Neural cell (in vitro differentiated cells): Measurements from ENCODE around the gene IL36G. TPM values are rescaled to one million over a fixed set of nuclear protein-coding genes. Genes with fewer than 3 reads are reported as not detected.

Experiments used
- H2AFZ ChIP-seq: fragments of 200-600, 300-800 bp; sonication (generic), shearing (Covaris generic); 2 replicates; pipeline ENCODE4 v1.6.0; 2014; ENCODE audit warnings: low read depth, mild to moderate bottlenecking, antibody characterized with exemption, low read length, moderate library complexity
- H3F3A ChIP-seq: fragments of 200-600 bp; shearing (Covaris generic); 2 replicates; pipeline ENCODE4 v1.6.1; 2016; ENCODE audit warnings: mild to moderate bottlenecking, moderate library complexity, mixed read lengths, antibody characterized with exemption, low read length; ENCODE audit not compliant: insufficient read depth, poor library complexity, severe bottlenecking
- H3K27ac ChIP-seq: fragments of 200-600, 300-800 bp; sonication (generic), shearing (Covaris generic); 2 replicates; pipeline ENCODE4 v1.5.1; 2014; ENCODE audit warnings: mild to moderate bottlenecking, low read length, moderate library complexity
- H3K27me3 ChIP-seq: fragments of 300-800, 200-600 bp; sonication (generic), shearing (Covaris generic); 2 replicates; pipeline ENCODE4 v1.6.0; 2014; ENCODE audit warnings: mild to moderate bottlenecking, low read depth, low read length, moderate library complexity; ENCODE audit not compliant: insufficient read depth
- H3K36me3 ChIP-seq: fragments of 300-800, 200-600 bp; sonication (generic), shearing (Covaris generic); 2 replicates; pipeline ENCODE4 v1.5.1; 2014; ENCODE audit warnings: mild to moderate bottlenecking, antibody characterized with exemption, low read length, moderate library complexity; ENCODE audit not compliant: insufficient read depth
- H3K4me2 ChIP-seq: fragments of 300-800, 200-600 bp; sonication (generic), shearing (Covaris generic); 2 replicates; pipeline ENCODE4 v1.6.0; 2014; ENCODE audit warnings: mild to moderate bottlenecking, low read length
- H3K4me3 ChIP-seq: fragments of 300-800, 200-600 bp; sonication (generic), shearing (Covaris generic); 2 replicates; pipeline ENCODE4 v1.5.1; 2014; ENCODE audit warnings: mild to moderate bottlenecking, low read length, moderate library complexity
- H3K79me2 ChIP-seq: fragments of 200-600 bp; shearing (Covaris generic); replicated peaks from 2 replicates; pipeline ENCODE4 v1.6.0; 2014; ENCODE audit warnings: mild to moderate bottlenecking, low read length, moderate library complexity; ENCODE audit not compliant: insufficient read depth
- H3K9ac ChIP-seq: fragments of 300-800, 200-600 bp; sonication (generic), shearing (Covaris generic); 2 replicates; pipeline ENCODE4 v1.6.1; 2016; ENCODE audit warnings: mild to moderate bottlenecking, low read length, mixed read lengths
- H3K9me2 ChIP-seq: fragments of 200-600 bp; shearing (Covaris generic); 2 replicates; pipeline ENCODE4 v1.6.1; 2016; ENCODE audit warnings: mild to moderate bottlenecking, low read length, mixed read lengths; ENCODE audit not compliant: insufficient read depth
- H3K9me3 ChIP-seq: fragments of 200-600, 300-800 bp; sonication (generic), shearing (Covaris generic); 2 replicates; pipeline ENCODE4 v1.6.1; 2016; ENCODE audit warnings: mild to moderate bottlenecking, mixed run types, low read length, moderate library complexity, mixed read lengths
- H4K20me1 ChIP-seq: fragments of 200-600 bp; shearing (Covaris generic); 2 replicates; pipeline ENCODE4 v1.6.1; 2016; ENCODE audit warnings: mild to moderate bottlenecking, mixed run types; ENCODE audit not compliant: insufficient read depth
- CTCF ChIP-seq: fragments of 450-650 bp; IDR thresholded peaks from 2 replicates; pipeline ENCODE4 v1.5.1; 2014; ENCODE audit warnings: antibody characterized with exemption, mild to moderate bottlenecking, moderate library complexity; ENCODE audit not compliant: poor library complexity, severe bottlenecking
- EP300 ChIP-seq: fragments of 450-650 bp; conservative IDR thresholded peaks from 2 replicates; pipeline ENCODE4 v1.6.1; 2014; ENCODE audit warnings: antibody characterized with exemption, mild to moderate bottlenecking, moderate library complexity; ENCODE audit not compliant: poor library complexity, severe bottlenecking
- EZH2 ChIP-seq: fragments of 200-600, 300-800 bp; shearing (Covaris generic), sonication (generic); IDR thresholded peaks from 2 replicates; pipeline ENCODE4 v1.6.1; 2014; ENCODE audit warnings: antibody characterized with exemption, low read length, borderline replicate concordance, mild to moderate bottlenecking; ENCODE audit not compliant: insufficient read depth, poor library complexity, severe bottlenecking
- MXI1 ChIP-seq: fragments of 450-650 bp; conservative IDR thresholded peaks from 2 replicates; pipeline ENCODE4 v1.6.1; 2014; ENCODE audit warnings: antibody characterized with exemption, mild to moderate bottlenecking; ENCODE audit not compliant: poor library complexity, severe bottlenecking
- POLR2AphosphoS5 ChIP-seq: IDR thresholded peaks from 2 replicates; pipeline ENCODE4 v1.6.1; 2012
- RAD21 ChIP-seq: fragments of 450-650 bp; conservative IDR thresholded peaks from 2 replicates; pipeline ENCODE4 v1.6.1; 2014; ENCODE audit warnings: antibody characterized with exemption, mild to moderate bottlenecking, moderate library complexity
- SMC3 ChIP-seq: fragments of 450-650 bp; conservative IDR thresholded peaks from 2 replicates; pipeline ENCODE4 v1.6.1; 2014; ENCODE audit warnings: antibody characterized with exemption, mild to moderate bottlenecking, moderate library complexity; ENCODE audit not compliant: poor library complexity
- TAF1 ChIP-seq: IDR thresholded peaks from 2 replicates; pipeline ENCODE4 v1.6.1; 2012; ENCODE audit warnings: low read depth
- polyA plus RNA-seq: library from polyadenylated mRNA; depleted of rRNA; stranded (reverse); fragments of >200 nt; gene quantifications from 2 replicates; pipeline ENCODE4 v1.2.3, GENCODE V29; 2014
- TF ChIP-seq, protein P1 (sequence below): IDR thresholded peaks from 2 replicates; pipeline ENCODE4 v1.6.1; 2012; ENCODE audit warnings: borderline replicate concordance

Gene IL36G
- polyA plus RNA-seq, 1 donor from 2014 or later, result not detected

- H3K27ac ChIP-seq, result no peak overlapping the region
- no peaks in the 10 kb centered on the region for H3K36me3 ChIP-seq
- no peaks in the 10 kb centered on the region for H4K20me1 ChIP-seq
- no peaks in the 10 kb centered on the region for H3K79me2 ChIP-seq
- H3K27me3 ChIP-seq, result no peaks in the 10 kb centered on the region
- no peak overlapping the region for H2AFZ ChIP-seq
- H3K9me2 ChIP-seq, result no peaks in the 10 kb centered on the region
- no peak overlapping the region for H3K4me2 ChIP-seq
- H3K4me3 ChIP-seq, result no peak overlapping the region
- TF ChIP-seq, protein P1, sequence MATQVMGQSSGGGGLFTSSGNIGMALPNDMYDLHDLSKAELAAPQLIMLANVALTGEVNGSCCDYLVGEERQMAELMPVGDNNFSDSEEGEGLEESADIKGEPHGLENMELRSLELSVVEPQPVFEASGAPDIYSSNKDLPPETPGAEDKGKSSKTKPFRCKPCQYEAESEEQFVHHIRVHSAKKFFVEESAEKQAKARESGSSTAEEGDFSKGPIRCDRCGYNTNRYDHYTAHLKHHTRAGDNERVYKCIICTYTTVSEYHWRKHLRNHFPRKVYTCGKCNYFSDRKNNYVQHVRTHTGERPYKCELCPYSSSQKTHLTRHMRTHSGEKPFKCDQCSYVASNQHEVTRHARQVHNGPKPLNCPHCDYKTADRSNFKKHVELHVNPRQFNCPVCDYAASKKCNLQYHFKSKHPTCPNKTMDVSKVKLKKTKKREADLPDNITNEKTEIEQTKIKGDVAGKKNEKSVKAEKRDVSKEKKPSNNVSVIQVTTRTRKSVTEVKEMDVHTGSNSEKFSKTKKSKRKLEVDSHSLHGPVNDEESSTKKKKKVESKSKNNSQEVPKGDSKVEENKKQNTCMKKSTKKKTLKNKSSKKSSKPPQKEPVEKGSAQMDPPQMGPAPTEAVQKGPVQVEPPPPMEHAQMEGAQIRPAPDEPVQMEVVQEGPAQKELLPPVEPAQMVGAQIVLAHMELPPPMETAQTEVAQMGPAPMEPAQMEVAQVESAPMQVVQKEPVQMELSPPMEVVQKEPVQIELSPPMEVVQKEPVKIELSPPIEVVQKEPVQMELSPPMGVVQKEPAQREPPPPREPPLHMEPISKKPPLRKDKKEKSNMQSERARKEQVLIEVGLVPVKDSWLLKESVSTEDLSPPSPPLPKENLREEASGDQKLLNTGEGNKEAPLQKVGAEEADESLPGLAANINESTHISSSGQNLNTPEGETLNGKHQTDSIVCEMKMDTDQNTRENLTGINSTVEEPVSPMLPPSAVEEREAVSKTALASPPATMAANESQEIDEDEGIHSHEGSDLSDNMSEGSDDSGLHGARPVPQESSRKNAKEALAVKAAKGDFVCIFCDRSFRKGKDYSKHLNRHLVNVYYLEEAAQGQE, result no peak
- TF ChIP-seq TAF1, result no peak
- TF ChIP-seq RAD21, result no peak
- TF ChIP-seq POLR2AphosphoS5, result no peak
- no peaks in the 10 kb centered on the region for H3K9me3 ChIP-seq
- no peak overlapping the region for H3K9ac ChIP-seq
- H3F3A ChIP-seq, result no peaks in the 10 kb centered on the region
Measured at GRCh38 chr2:112967023-112967422, 10.8 kb upstream of the IL36G start.

DNA sequence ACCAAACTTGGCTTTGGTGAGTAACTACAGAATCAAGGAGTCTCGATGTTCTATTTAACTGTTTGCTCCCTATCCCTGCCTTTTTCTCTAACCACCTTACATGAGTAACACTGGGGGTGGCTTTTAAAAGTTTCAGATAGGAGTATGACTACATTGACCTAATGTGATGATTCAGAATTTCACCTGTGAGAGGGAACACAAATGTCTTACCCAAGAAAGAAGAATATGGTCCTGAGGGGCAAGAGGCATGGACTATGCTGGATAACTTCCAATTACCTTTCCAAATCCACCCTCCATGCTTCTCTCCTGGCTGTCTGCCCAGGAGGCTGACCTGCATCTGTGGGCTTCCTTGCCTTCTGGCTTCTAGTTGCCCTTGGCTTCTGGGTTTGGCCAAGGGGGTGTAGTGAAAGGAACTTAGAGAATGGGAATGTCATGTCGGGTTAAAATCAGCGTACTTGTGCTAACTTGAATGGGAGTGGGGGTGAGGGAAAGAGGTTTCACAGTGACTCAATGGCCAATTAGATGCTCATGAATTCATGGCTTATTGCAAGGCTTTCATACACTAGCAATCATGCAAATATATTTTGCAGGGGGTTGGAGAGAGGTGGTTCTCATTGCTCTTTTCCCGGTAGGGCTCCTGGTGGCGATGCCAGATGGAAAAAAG, 5.3 kb upstream of the IL36G start:
- Histone ChIP-seq H2AFZ (no peak overlapping the region), H3K79me2 (no peaks in the 10 kb centered on the region), H3K9ac (no peak overlapping the region), H3K4me2 (no peak overlapping the region), H4K20me1 (no peaks in the 10 kb centered on the region), H3K27ac (no peak overlapping the region), H3F3A (no peaks in the 10 kb centered on the region), H3K36me3 (no peaks in the 10 kb centered on the region), H3K9me3 (no peaks in the 10 kb centered on the region), H3K9me2 (no peaks in the 10 kb centered on the region), H3K27me3 (no peaks in the 10 kb centered on the region), H3K4me3 (no peak overlapping the region)
- no peak for TF ChIP-seq TAF1
- TF ChIP-seq RAD21, result no peak
- no peak for TF ChIP-seq CTCF
- no peak for TF ChIP-seq SMC3
- TF ChIP-seq POLR2AphosphoS5, result no peak
- TF ChIP-seq, protein P1, result no peak
- TF ChIP-seq MXI1, result no peak
- no peak for TF ChIP-seq EZH2
- no peak for TF ChIP-seq EP300
